Upper lobe of left lung (tissue), 4 donors: ENCODE data around the gene DNAJC5G.

Experiments used
- EP300 ChIP-seq, 4 donors: sonication (generic); formaldehyde crosslinking; IDR thresholded peaks; one replicate each; pipeline ENCODE4 v1.5.1; 2017; ENCODE audit warnings: antibody characterized with exemption in 4 of 4, control low read depth in 2 of 4
- POLR2A ChIP-seq, 4 donors: fragments of 450-650 bp; IDR thresholded peaks; one replicate each; pipeline ENCODE4 v1.5.1; 2016 to 2017; ENCODE audit warnings: antibody characterized with exemption in 4 of 4, mild to moderate bottlenecking in 2 of 4
- TF ChIP-seq, protein P1 (sequence below), 6 experiments: fragments of 450-650 bp in 4 of 6; fragments of 200-600 bp in 2 of 6; sonication (generic) in 2 of 6; IDR thresholded peaks; one replicate each; pipeline ENCODE4 v1.5.1; 2016 to 2019; ENCODE audit warnings: antibody characterized with exemption in 6 of 6

DNA sequence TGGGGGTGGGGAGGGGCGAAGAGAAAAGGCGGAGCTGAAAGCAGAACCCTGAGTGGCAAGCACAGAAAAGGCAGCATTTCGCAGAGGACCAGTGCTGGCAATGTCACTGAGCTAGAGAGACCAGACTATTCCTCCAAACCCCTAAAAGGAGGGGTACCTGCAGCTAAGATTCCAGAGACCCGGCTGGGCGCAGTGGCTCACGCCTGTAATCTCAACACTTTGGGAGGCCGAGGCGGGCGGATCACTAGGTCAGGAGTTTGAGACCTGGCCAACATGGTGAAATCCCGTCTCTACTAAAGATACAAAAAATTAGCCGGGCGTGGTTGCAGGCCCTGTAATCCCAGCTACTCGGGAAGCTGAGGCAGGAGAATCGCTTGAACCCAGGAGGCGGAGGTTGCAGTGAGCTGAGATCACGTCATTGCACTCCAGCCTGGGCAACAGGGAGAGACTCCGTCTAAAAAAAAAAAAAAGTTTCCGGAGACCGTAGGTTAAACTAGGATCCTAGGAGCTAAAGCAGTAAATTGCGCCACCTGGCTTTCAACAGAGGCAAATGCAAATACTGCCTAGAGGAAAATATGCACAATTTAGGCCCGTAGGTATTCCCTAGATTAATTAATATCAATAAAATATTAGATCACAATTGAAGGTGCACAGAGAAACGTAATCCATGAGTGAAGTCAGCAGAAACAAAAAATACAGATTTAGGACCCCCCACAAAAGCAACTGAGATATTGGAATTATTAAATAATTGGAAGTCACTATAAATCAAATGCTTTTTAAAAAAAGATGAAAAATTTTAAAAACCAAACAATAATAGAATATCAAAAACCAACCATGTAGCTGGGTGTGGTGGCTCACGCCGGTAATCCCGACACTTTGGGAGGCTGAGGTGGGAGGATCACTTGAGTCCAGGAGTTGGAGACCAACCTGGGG lies 28.1 kb downstream of the DNAJC5G start:
- TF ChIP-seq, protein P1, sequence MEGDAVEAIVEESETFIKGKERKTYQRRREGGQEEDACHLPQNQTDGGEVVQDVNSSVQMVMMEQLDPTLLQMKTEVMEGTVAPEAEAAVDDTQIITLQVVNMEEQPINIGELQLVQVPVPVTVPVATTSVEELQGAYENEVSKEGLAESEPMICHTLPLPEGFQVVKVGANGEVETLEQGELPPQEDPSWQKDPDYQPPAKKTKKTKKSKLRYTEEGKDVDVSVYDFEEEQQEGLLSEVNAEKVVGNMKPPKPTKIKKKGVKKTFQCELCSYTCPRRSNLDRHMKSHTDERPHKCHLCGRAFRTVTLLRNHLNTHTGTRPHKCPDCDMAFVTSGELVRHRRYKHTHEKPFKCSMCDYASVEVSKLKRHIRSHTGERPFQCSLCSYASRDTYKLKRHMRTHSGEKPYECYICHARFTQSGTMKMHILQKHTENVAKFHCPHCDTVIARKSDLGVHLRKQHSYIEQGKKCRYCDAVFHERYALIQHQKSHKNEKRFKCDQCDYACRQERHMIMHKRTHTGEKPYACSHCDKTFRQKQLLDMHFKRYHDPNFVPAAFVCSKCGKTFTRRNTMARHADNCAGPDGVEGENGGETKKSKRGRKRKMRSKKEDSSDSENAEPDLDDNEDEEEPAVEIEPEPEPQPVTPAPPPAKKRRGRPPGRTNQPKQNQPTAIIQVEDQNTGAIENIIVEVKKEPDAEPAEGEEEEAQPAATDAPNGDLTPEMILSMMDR (IDR thresholded peaks at IDR 0.05), result peak; percentile 45 to 84 (median 79)
- TF ChIP-seq POLR2A (IDR thresholded peaks at IDR 0.05) (no peak), EP300 (IDR thresholded peaks at IDR 0.05) (no peak)
